ENCODE data around the gene DDX10. TPM values are rescaled to one million over a fixed set of nuclear protein-coding genes. Genes with fewer than 3 reads are reported as not detected.

Gene DDX10
- total RNA-seq, 1 experiment from 2014 or later = 48.3 TPM

DNA sequence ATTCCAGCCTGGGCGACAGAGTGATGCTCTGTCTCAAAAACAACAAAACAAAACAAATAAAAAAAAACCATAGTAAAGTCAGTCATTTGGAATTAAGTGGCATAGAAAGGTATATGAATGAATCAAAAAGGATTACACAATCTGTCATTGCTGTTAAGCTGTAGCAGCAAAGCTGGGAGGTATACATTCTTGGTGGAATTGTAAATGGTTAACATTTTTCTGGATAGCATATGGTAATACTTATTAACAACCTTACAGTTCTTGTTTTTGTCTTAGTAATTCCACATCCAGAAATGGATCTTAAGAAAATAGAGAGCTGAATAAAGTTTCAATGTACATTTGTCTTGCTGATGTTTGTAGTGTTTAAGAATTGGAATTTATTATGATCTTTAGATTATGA, 30.0 kb downstream of the DDX10 start:
- TF ChIP-seq, protein P1, sequence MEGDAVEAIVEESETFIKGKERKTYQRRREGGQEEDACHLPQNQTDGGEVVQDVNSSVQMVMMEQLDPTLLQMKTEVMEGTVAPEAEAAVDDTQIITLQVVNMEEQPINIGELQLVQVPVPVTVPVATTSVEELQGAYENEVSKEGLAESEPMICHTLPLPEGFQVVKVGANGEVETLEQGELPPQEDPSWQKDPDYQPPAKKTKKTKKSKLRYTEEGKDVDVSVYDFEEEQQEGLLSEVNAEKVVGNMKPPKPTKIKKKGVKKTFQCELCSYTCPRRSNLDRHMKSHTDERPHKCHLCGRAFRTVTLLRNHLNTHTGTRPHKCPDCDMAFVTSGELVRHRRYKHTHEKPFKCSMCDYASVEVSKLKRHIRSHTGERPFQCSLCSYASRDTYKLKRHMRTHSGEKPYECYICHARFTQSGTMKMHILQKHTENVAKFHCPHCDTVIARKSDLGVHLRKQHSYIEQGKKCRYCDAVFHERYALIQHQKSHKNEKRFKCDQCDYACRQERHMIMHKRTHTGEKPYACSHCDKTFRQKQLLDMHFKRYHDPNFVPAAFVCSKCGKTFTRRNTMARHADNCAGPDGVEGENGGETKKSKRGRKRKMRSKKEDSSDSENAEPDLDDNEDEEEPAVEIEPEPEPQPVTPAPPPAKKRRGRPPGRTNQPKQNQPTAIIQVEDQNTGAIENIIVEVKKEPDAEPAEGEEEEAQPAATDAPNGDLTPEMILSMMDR (conservative IDR thresholded peaks at IDR 0.05) = no peak
- DNase-seq = no peak
- H3K9me3 ChIP-seq (ENCODE audit: control insufficient read depth, low read depth, low read length) = no peaks in the 10 kb centered on the region

More for the DNA sequence above, 30.0 kb downstream of the DDX10 start:
- H2AK5ac ChIP-seq (ENCODE audit: insufficient read length, low read length) = no peak overlapping the region
- H3K23ac ChIP-seq (ENCODE audit: insufficient read length, low read depth, low read length) = no peak overlapping the region
- Mint-ChIP-seq H3K36me3 (ENCODE audit: insufficient read depth in 1 of 3, low read depth in 3 of 3) (peaks cover 3 to 43% (median 15%) of the 10 kb centered on the region in 3 experiments; a peak in 6 of 7 replicates), H3K4me3 (no peak overlapping the region), H3K9me3 (no peaks in the 10 kb centered on the region), H3K27ac (no peak overlapping the region), H3K4me1 (peaks cover 0 to 6% of the 10 kb centered on the region in 2 experiments; a peak in 1 of 4 replicates), H3K27me3 (ENCODE audit: low read depth) (no peaks in the 10 kb centered on the region)
- no peak overlapping the region for H3K9ac ChIP-seq (ENCODE audit: extremely low read depth, insufficient read length, low read length)
- no peak overlapping the region for H3K4ac ChIP-seq (ENCODE audit: low read depth, low read length)
- H3K56ac ChIP-seq (ENCODE audit: insufficient read length, low read depth, low read length) = no peak overlapping the region
- H4K5ac ChIP-seq (ENCODE audit: insufficient read length, low read depth, low read length) = no peak overlapping the region
- no peak overlapping the region for H2BK12ac ChIP-seq (ENCODE audit: insufficient read length, low read depth, low read length)
- no peaks in the 10 kb centered on the region for H3K79me1 ChIP-seq (ENCODE audit: insufficient read depth, low read depth, low read length, poor library complexity, severe bottlenecking)
- no peak overlapping the region for H2BK120ac ChIP-seq (ENCODE audit: low read depth, low read length, poor library complexity, severe bottlenecking)
- no peak overlapping the region for H2BK20ac ChIP-seq (ENCODE audit: low read depth, low read length, poor library complexity, severe bottlenecking)
- no peak overlapping the region for H3K4me2 ChIP-seq (ENCODE audit: insufficient read depth, insufficient read length, low read length)
- H3T11ph ChIP-seq (ENCODE audit: low read length) = no peak overlapping the region
- H3K4me1 ChIP-seq (ENCODE audit: insufficient read depth, low read length) = no peaks in the 10 kb centered on the region
- no peak overlapping the region for H3K18ac ChIP-seq (ENCODE audit: insufficient read length, low read depth, low read length)
- no CpG with 5 or more reads among the region's 1 CpG for WGBS (ENCODE audit: extremely low coverage, insufficient read length, low lambda C conversion rate)
- no peaks in the 10 kb centered on the region for H3K23me2 ChIP-seq (ENCODE audit: insufficient read length, low read depth, low read length, poor library complexity, severe bottlenecking)
- H3K14ac ChIP-seq (ENCODE audit: insufficient read depth, low read length) = no peak overlapping the region
- no peak overlapping the region for H3K27ac ChIP-seq (ENCODE audit: insufficient read length, low read depth, low read length)
- H4K91ac ChIP-seq (ENCODE audit: insufficient read length, low read depth, low read length) = no peak overlapping the region
- H3K27me3 ChIP-seq (ENCODE audit: insufficient read depth, low read length) = no peaks in the 10 kb centered on the region
- no peak overlapping the region for H2BK5ac ChIP-seq (ENCODE audit: insufficient read length, low read length)
- H4K20me1 ChIP-seq (ENCODE audit: control insufficient read depth, insufficient read depth, insufficient read length) = no peaks in the 10 kb centered on the region
- H2BK15ac ChIP-seq (ENCODE audit: low read depth, low read length) = no peak overlapping the region
- H2AFZ ChIP-seq (ENCODE audit: low read length) = no peak overlapping the region
- no peaks in the 10 kb centered on the region for H3K79me2 ChIP-seq (ENCODE audit: insufficient read depth, low read length)
- H4K8ac ChIP-seq (replicated peaks; ENCODE audit: insufficient read length, low read depth, low read length) = no peak overlapping the region
